Measurements from ENCODE around the gene PBX1.

- TF ChIP-seq SIN3A (IDR thresholded peaks at IDR 0.05; ENCODE audit: borderline replicate concordance, insufficient read depth, low read length), result no peak
- no peak for TF ChIP-seq REST (IDR thresholded peaks at IDR 0.05; ENCODE audit: insufficient read depth in 1 of 2, low read depth in 2 of 2, low read length in 2 of 2)
- TF ChIP-seq TAF1 (IDR thresholded peaks at IDR 0.05; ENCODE audit: borderline replicate concordance, insufficient read depth, low read length), result no peak
Measured at GRCh38 chr1:164670026-164670425, 111.0 kb downstream of the PBX1 start.
